Mesenchymal stem cell (in vitro differentiated cells and primary cell): ENCODE results near the gene HSD17B10.
A peak's percentile ranks its signal among the peaks of the same experiment; 100 is the strongest.

ENCODE experiments used
- DNase-seq: peaks from one replicate; pipeline ENCODE4 v3.0.0-alpha.2; 2013
- H2AFZ ChIP-seq: one replicate; pipeline ENCODE4 v1.6.1; 2013; ENCODE audit warnings: low read depth, mild to moderate bottlenecking, control low read depth, inconsistent platforms, low read length, moderate library complexity
- H2AK5ac ChIP-seq: 2 replicates; pipeline ENCODE4 v1.6.1; 2013; ENCODE audit warnings: low read length, moderate library complexity, mild to moderate bottlenecking, inconsistent platforms; ENCODE audit not compliant: severe bottlenecking
- H2BK120ac ChIP-seq: one replicate; pipeline ENCODE4 v1.6.1; 2013; ENCODE audit warnings: low read depth, mild to moderate bottlenecking, inconsistent platforms, low read length, moderate library complexity
- H2BK12ac ChIP-seq, 2 experiments: one replicate each; pipeline ENCODE4 v1.6.1; 2013; ENCODE audit warnings: inconsistent platforms in 2 of 2, low read length in 2 of 2, mild to moderate bottlenecking in 2 of 2, moderate library complexity in 2 of 2, control low read depth in 1 of 2
- H2BK15ac ChIP-seq: one replicate; pipeline ENCODE4 v1.6.1; 2013; ENCODE audit warnings: mild to moderate bottlenecking, low read depth, inconsistent platforms; ENCODE audit not compliant: poor library complexity, severe bottlenecking
- H2BK5ac ChIP-seq: 2 replicates; pipeline ENCODE4 v1.6.1; 2013; ENCODE audit warnings: low read depth, mild to moderate bottlenecking, low read length, control low read depth, inconsistent platforms; ENCODE audit not compliant: poor library complexity, severe bottlenecking
- H3K14ac ChIP-seq, 2 experiments: one replicate each; pipeline ENCODE4 v1.6.1; 2013; ENCODE audit warnings: inconsistent platforms in 2 of 2, low read length in 2 of 2, control low read depth in 1 of 2, mild to moderate bottlenecking in 1 of 2, moderate library complexity in 1 of 2
- H3K18ac ChIP-seq, 2 experiments: one replicate each; pipeline ENCODE4 v1.6.1; 2013; ENCODE audit warnings: inconsistent platforms in 2 of 2, low read length in 2 of 2, control low read depth in 1 of 2, low read depth in 1 of 2, mild to moderate bottlenecking in 1 of 2
- H3K23ac ChIP-seq, 2 experiments: one replicate each; pipeline ENCODE4 v1.6.1; 2013; ENCODE audit warnings: inconsistent platforms in 2 of 2, low read length in 2 of 2, mild to moderate bottlenecking in 2 of 2, moderate library complexity in 2 of 2, control low read depth in 1 of 2
- H3K27ac ChIP-seq: 2 replicates; pipeline ENCODE4 v1.5.1; 2013; ENCODE audit warnings: mild to moderate bottlenecking, moderate library complexity, low read length, control low read depth, inconsistent platforms; ENCODE audit not compliant: poor library complexity, severe bottlenecking
- H3K27me3 ChIP-seq, 2 experiments: 2 replicates each; pipeline versions ENCODE4 v1.6.1 to v1.7.0; 2013; ENCODE audit warnings: low read length in 2 of 2, mild to moderate bottlenecking in 2 of 2, moderate library complexity in 2 of 2, control low read depth in 1 of 2, inconsistent platforms in 1 of 2; ENCODE audit not compliant: control insufficient read depth in 1 of 2, insufficient read depth in 1 of 2
- H3K36me3 ChIP-seq, 2 experiments: 2 replicates each; pipeline versions ENCODE4 v1.6.1 to v1.7.0; 2013; ENCODE audit warnings: low read length in 2 of 2, control low read depth in 1 of 2, inconsistent platforms in 1 of 2, low read depth in 1 of 2, mild to moderate bottlenecking in 1 of 2; ENCODE audit not compliant: insufficient read depth in 2 of 2, control insufficient read depth in 1 of 2
- H3K4ac ChIP-seq, 2 experiments: one replicate each; pipeline ENCODE4 v1.6.1; 2013; ENCODE audit warnings: inconsistent platforms in 2 of 2, low read length in 2 of 2, mild to moderate bottlenecking in 2 of 2, moderate library complexity in 2 of 2, control low read depth in 1 of 2, low read depth in 1 of 2
- H3K4me1 ChIP-seq: 2 replicates; pipeline ENCODE4 v1.6.1; 2013; ENCODE audit warnings: low read depth, low read length, control low read depth; ENCODE audit not compliant: control insufficient read depth, insufficient read depth
- H3K4me2 ChIP-seq: 2 replicates; pipeline ENCODE4 v1.6.1; 2013; ENCODE audit warnings: low read length, mild to moderate bottlenecking, inconsistent platforms; ENCODE audit not compliant: poor library complexity, severe bottlenecking
- H3K4me3 ChIP-seq, 2 experiments: 2 replicates each; pipeline versions ENCODE4 v1.5.1 to v1.7.0; 2013; ENCODE audit warnings: low read length in 2 of 2, mild to moderate bottlenecking in 2 of 2, control low read depth in 1 of 2, low read depth in 1 of 2; ENCODE audit not compliant: insufficient read depth in 1 of 2
- H3K79me1 ChIP-seq: replicated peaks from 2 replicates; pipeline ENCODE4 v1.6.1; 2013; ENCODE audit warnings: mild to moderate bottlenecking, control low read depth, low read length, inconsistent platforms; ENCODE audit not compliant: poor library complexity, severe bottlenecking
- H3K9ac ChIP-seq: 2 replicates; pipeline ENCODE4 v1.7.0; 2013; ENCODE audit warnings: mild to moderate bottlenecking, low read length, moderate library complexity
- H3K9me3 ChIP-seq: 2 replicates; pipeline ENCODE4 v1.7.0; 2013; ENCODE audit warnings: mild to moderate bottlenecking, low read length; ENCODE audit not compliant: control insufficient read depth
- H4K8ac ChIP-seq: one replicate; pipeline ENCODE4 v1.6.1; 2013; ENCODE audit warnings: inconsistent platforms, mild to moderate bottlenecking, low read length, moderate library complexity
- H4K91ac ChIP-seq: one replicate; pipeline ENCODE4 v1.6.1; 2013; ENCODE audit warnings: mild to moderate bottlenecking, low read length, inconsistent platforms
- WGBS: methylation state at CpG from one replicate; pipeline ENCODE4 v1.1.7; 2013; ENCODE audit warnings: mixed read lengths; 5-methylcytosine and 5-hydroxymethylcytosine counted together

The HSD17B10 gene

GRCh38 chrX:53441531-53442321, 7.6 kb upstream of the HSD17B10 start:
- no peaks in the 10 kb centered on the region for H3K79me1 ChIP-seq
- H3K27me3 ChIP-seq: peaks cover 0 to 47% of the 10 kb centered on the region in 2 experiments
- H2AFZ ChIP-seq: peak overlapping the region; percentile 46
- H2BK5ac ChIP-seq: no peak overlapping the region
- peak overlapping the region; percentile 70 to 82 for H3K18ac ChIP-seq
- peak overlapping the region; percentile 39 for H4K91ac ChIP-seq
- no peaks in the 10 kb centered on the region for H3K9me3 ChIP-seq
- no peaks in the 10 kb centered on the region for H3K36me3 ChIP-seq
- peak overlapping the region in 1 of 2 experiments; percentile 71 for H3K14ac ChIP-seq
- H2BK120ac ChIP-seq: peak overlapping the region; percentile 73
- no peak overlapping the region for H2AK5ac ChIP-seq
- DNase-seq: peak; percentile 65
- H3K9ac ChIP-seq: peak overlapping the region; percentile 48
- no peak overlapping the region for H3K27ac ChIP-seq
- H2BK12ac ChIP-seq: peak overlapping the region in 1 of 2 experiments; percentile 63
- WGBS: 7% methylated on average over 24 of the region's 44 CpGs
- H4K8ac ChIP-seq: peak overlapping the region; percentile 90
- H3K4me2 ChIP-seq: peak overlapping the region; percentile 78
- H3K23ac ChIP-seq: no peak overlapping the region
- no peak overlapping the region for H2BK15ac ChIP-seq
- peak overlapping the region; percentile 26 to 72 for H3K4me3 ChIP-seq
- H3K4me1 ChIP-seq: peaks cover 7% of the 10 kb centered on the region
- H3K4ac ChIP-seq: peak overlapping the region in 1 of 2 experiments; percentile 67

GRCh38 chrX:53440621-53441517, 6.7 kb upstream of the HSD17B10 start:
- H3K27me3 ChIP-seq: peaks cover 0 to 45% of the 10 kb centered on the region in 2 experiments
- H3K4ac ChIP-seq: no peak overlapping the region
- H3K4me3 ChIP-seq: peak overlapping the region; percentile 32 to 72
- peak overlapping the region; percentile 27 for H4K91ac ChIP-seq
- H3K4me2 ChIP-seq: peak overlapping the region; percentile 78
- H3K9ac ChIP-seq: peak overlapping the region; percentile 68
- H3K4me1 ChIP-seq: peaks cover 7% of the 10 kb centered on the region
- H3K23ac ChIP-seq: no peak overlapping the region
- H3K9me3 ChIP-seq: no peaks in the 10 kb centered on the region
- H2BK120ac ChIP-seq: peak overlapping the region; percentile 34
- peak overlapping the region; percentile 75 for H4K8ac ChIP-seq
- no peak overlapping the region for H3K14ac ChIP-seq
- H2BK5ac ChIP-seq: no peak overlapping the region
- peak; percentile 69 for DNase-seq
- H3K27ac ChIP-seq: peak overlapping the region; percentile 68
- H3K18ac ChIP-seq: peak overlapping the region; percentile 40 to 62
- no peaks in the 10 kb centered on the region for H3K79me1 ChIP-seq
- peak overlapping the region in 1 of 2 experiments; percentile 90 for H2BK12ac ChIP-seq
- H3K36me3 ChIP-seq: no peaks in the 10 kb centered on the region
- 4% methylated on average over 33 of the region's 39 CpGs for WGBS
- H2AK5ac ChIP-seq: no peak overlapping the region
- no peak overlapping the region for H2AFZ ChIP-seq
- peak overlapping the region; percentile 52 for H2BK15ac ChIP-seq

GRCh38 chrX:53440101-53440500, 5.9 kb upstream of the HSD17B10 start:
- H3K23ac ChIP-seq: no peak overlapping the region
- no peak overlapping the region for H3K18ac ChIP-seq
- no peaks in the 10 kb centered on the region for H3K36me3 ChIP-seq
- H2BK12ac ChIP-seq: no peak overlapping the region
- H2BK120ac ChIP-seq: no peak overlapping the region
- H3K9ac ChIP-seq: peak overlapping the region; percentile 68
- no peak overlapping the region for H2BK5ac ChIP-seq
- peak overlapping the region in 1 of 2 experiments; percentile 72 for H3K4me3 ChIP-seq
- no peak overlapping the region for H4K8ac ChIP-seq
- 100% methylated on average over 1 of the region's 5 CpGs for WGBS
- no peaks in the 10 kb centered on the region for H3K79me1 ChIP-seq
- no peak for DNase-seq
- H3K27me3 ChIP-seq: peaks cover 0 to 51% of the 10 kb centered on the region in 2 experiments
- no peak overlapping the region for H2BK15ac ChIP-seq
- H3K4me2 ChIP-seq: peak overlapping the region; percentile 78
- H3K14ac ChIP-seq: no peak overlapping the region
- no peak overlapping the region for H2AFZ ChIP-seq
- H2AK5ac ChIP-seq: no peak overlapping the region
- no peak overlapping the region for H4K91ac ChIP-seq
- H3K9me3 ChIP-seq: no peaks in the 10 kb centered on the region
- no peak overlapping the region for H3K4ac ChIP-seq
- peaks cover 7% of the 10 kb centered on the region for H3K4me1 ChIP-seq
- peak overlapping the region; percentile 68 for H3K27ac ChIP-seq

GRCh38 chrX:53438832-53439230, 4.7 kb upstream of the HSD17B10 start:
- DNase-seq: no peak
- no peak overlapping the region for H3K18ac ChIP-seq
- WGBS: 92% methylated on average over 1 of the region's 1 CpG

More at GRCh38 chrX:53438832-53439230, 4.7 kb upstream of the HSD17B10 start:
- no peak overlapping the region for H3K14ac ChIP-seq
- H3K9ac ChIP-seq: no peak overlapping the region
- H3K4me1 ChIP-seq: peaks cover 7% of the 10 kb centered on the region
- no peaks in the 10 kb centered on the region for H3K36me3 ChIP-seq
- no peak overlapping the region for H2BK5ac ChIP-seq
- H2AK5ac ChIP-seq: no peak overlapping the region
- H2AFZ ChIP-seq: no peak overlapping the region
- no peak overlapping the region for H4K91ac ChIP-seq
- no peak overlapping the region for H3K4ac ChIP-seq
- H2BK15ac ChIP-seq: no peak overlapping the region
- no peak overlapping the region for H3K4me3 ChIP-seq
- H2BK120ac ChIP-seq: no peak overlapping the region
- no peak overlapping the region for H3K27ac ChIP-seq
- no peaks in the 10 kb centered on the region for H3K79me1 ChIP-seq
- H3K27me3 ChIP-seq: peaks cover 0 to 52% of the 10 kb centered on the region in 2 experiments
- no peak overlapping the region for H3K23ac ChIP-seq
- H2BK12ac ChIP-seq: no peak overlapping the region
- no peaks in the 10 kb centered on the region for H3K9me3 ChIP-seq
- no peak overlapping the region for H4K8ac ChIP-seq
- H3K4me2 ChIP-seq: no peak overlapping the region
